ENCODE measurements around the gene RPS5. TPM values are rescaled to one million over a fixed set of nuclear protein-coding genes. Genes with fewer than 3 reads are reported as not detected.
A peak's percentile ranks its signal among the peaks of the same experiment; 100 is the strongest.

RPS5 gene
- total RNA-seq, 1 donor, result 1,453 TPM

DNA sequence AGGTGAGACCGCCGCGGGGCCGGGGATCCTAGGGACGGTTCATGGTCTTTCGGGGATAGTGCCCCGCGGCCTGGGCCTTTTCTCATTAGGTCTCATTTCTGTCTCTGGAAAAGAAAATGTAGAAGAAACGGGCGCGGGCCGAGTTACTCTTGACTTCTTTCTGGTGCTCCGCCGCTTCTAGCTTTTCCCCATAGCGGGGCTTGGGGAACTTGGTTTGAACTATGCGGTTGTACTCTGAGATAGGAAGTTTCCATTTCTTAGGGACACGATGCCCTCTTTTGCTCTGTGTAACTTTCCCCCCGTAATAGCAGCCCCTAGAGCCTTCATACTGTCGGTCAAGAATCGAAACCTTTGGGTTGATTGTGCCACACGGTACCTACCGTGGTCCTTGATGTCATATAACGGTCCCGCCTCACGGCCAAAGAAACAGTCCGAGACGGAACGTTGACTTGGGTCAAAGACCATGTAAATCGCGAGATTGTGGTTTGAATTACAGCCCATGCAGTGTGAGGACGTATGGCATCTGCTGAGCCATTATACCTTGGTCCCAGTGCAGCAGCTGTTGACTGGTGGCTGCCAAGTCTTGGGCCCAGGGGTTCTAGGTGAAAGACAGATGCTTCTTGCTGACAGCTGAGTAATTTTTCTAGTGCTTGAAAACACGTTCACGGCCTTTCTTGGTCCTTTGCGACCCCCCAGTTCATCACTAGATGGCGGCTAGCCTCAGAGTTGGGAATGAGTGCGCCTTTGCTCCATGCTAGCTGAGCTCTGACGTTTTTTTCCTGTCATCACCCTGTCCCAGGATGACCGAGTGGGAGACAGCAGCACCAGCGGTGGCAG, 487 bp downstream of the RPS5 start:
- H3K4me3 ChIP-seq (ENCODE audit: low read depth, low read length), result peak overlapping the region; percentile 96
- DNase-seq (ENCODE audit: low read depth), result no peak
- TF ChIP-seq, protein P1, sequence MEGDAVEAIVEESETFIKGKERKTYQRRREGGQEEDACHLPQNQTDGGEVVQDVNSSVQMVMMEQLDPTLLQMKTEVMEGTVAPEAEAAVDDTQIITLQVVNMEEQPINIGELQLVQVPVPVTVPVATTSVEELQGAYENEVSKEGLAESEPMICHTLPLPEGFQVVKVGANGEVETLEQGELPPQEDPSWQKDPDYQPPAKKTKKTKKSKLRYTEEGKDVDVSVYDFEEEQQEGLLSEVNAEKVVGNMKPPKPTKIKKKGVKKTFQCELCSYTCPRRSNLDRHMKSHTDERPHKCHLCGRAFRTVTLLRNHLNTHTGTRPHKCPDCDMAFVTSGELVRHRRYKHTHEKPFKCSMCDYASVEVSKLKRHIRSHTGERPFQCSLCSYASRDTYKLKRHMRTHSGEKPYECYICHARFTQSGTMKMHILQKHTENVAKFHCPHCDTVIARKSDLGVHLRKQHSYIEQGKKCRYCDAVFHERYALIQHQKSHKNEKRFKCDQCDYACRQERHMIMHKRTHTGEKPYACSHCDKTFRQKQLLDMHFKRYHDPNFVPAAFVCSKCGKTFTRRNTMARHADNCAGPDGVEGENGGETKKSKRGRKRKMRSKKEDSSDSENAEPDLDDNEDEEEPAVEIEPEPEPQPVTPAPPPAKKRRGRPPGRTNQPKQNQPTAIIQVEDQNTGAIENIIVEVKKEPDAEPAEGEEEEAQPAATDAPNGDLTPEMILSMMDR (IDR thresholded peaks at IDR 0.05; ENCODE audit: insufficient read depth, low read length), result no peak

- peak overlapping the region; percentile 96 for H3K4me3 ChIP-seq (ENCODE audit: low read depth, low read length)
- TF ChIP-seq, protein P1 (IDR thresholded peaks at IDR 0.05; ENCODE audit: insufficient read depth, low read length), result no peak
- DNase-seq (ENCODE audit: low read depth), result no peak
These were observed 1.1 kb downstream of the RPS5 start for GRCh38 chr19:58388175-58388526.

GRCh38 chr19:58392945-58393724, 6.1 kb downstream of the RPS5 start:
- H3K4me3 ChIP-seq (ENCODE audit: low read depth, low read length), result no peak overlapping the region
- TF ChIP-seq, protein P1 (IDR thresholded peaks at IDR 0.05; ENCODE audit: insufficient read depth, low read length), result no peak
- DNase-seq (ENCODE audit: low read depth), result no peak

DNA sequence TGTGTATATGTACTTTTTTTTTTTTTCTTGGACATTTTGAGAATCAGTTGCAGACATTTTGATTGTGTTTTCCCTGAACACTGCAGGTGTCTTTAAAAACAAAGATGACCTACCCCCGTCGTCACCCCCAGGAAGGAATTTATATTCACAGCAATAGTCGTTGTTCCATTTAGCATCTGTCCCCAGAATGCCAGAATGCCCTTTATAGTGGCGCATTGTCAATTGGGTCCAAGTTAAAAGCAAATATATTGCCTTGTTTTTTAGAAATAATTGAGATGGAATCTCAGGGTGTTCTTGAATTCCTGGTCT, 6.6 kb downstream of the RPS5 start:
- TF ChIP-seq, protein P1 (IDR thresholded peaks at IDR 0.05; ENCODE audit: insufficient read depth, low read length), result no peak
- H3K4me3 ChIP-seq (ENCODE audit: low read depth, low read length), result no peak overlapping the region
- no peak for DNase-seq (ENCODE audit: low read depth)

DNA sequence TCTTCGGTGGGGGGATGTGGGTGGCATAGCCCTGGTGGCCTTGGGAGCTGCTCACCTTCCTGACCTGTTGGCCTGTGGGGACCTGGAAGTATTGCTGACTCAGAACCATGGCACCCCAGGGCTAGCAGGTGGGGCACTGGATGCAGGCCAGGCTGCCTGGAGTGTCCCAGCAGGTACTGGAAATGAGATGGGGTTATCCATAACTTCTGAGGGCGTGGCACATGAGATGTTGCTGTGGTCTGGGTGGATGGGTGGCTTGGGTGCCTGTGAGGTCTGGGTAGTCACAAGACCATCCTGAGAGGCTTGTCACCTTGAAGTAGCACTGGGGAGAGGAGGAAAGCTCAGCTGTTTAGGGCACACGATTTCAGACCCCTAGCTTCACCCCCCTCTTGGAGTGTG, 7.8 kb downstream of the RPS5 start:
- H3K4me3 ChIP-seq (ENCODE audit: low read depth, low read length), result no peak overlapping the region
- no peak for DNase-seq (ENCODE audit: low read depth)
- TF ChIP-seq, protein P1 (IDR thresholded peaks at IDR 0.05; ENCODE audit: insufficient read depth, low read length), result no peak

GRCh38 chr19:58395220-58395978, 8.3 kb downstream of the RPS5 start, which contains the start of gene RNF225:
TSS of gene RNF225 (plus strand) at chr19:58395656. CDS start at chr19:58396090, 434 bp downstream.
- no peak for DNase-seq (ENCODE audit: low read depth)
- TF ChIP-seq, protein P1 (IDR thresholded peaks at IDR 0.05; ENCODE audit: insufficient read depth, low read length), result no peak
- H3K4me3 ChIP-seq (ENCODE audit: low read depth, low read length), result no peak within 1 kb of the TSS

Measured in fibroblast of the aortic adventitia (primary cell).